Measurements from ENCODE around the gene KDM6A.

GRCh38 chrX:44972132-44972531, 99.1 kb downstream of the KDM6A start:
- no peak for TF ChIP-seq TCF12 (IDR thresholded peaks at IDR 0.05; ENCODE audit: low read depth)
- no peak for TF ChIP-seq REST (IDR thresholded peaks at IDR 0.05; ENCODE audit: low read depth)
- no peak for TF ChIP-seq TAF1 (IDR thresholded peaks at IDR 0.05; ENCODE audit: low read depth)
- no peak for TF ChIP-seq EP300 (IDR thresholded peaks at IDR 0.05; ENCODE audit: borderline replicate concordance)
- TF ChIP-seq CEBPB (IDR thresholded peaks at IDR 0.05): no peak
- no peak for TF ChIP-seq MAX (IDR thresholded peaks at IDR 0.05)
